ENCODE data around the gene FAM210A. TPM values are rescaled to one million over a fixed set of nuclear protein-coding genes. Genes with fewer than 3 reads are reported as not detected.
"Not testable (repeated sequence)": the region's sequence is repeated elsewhere in the genome, so short reads cannot be mapped to it uniquely, and the experiment has no call there.

Gene FAM210A
- total RNA-seq, 1 donor, result 20.7 TPM

- no peak for DNase-seq (ENCODE audit: low read depth)
These were observed 37.9 kb downstream of the FAM210A start for GRCh38 chr18:13688191-13689136.

GRCh38 chr18:13684546-13684945 is 41.8 kb downstream of the FAM210A start:
- no peak for DNase-seq (ENCODE audit: low read depth)
- no peak for TF ChIP-seq CTCF (IDR thresholded peaks at IDR 0.05; ENCODE audit: insufficient read depth, low read depth, low read length)
- H3K4me3 ChIP-seq (ENCODE audit: low read depth, low read length), result no peak overlapping the region

More at GRCh38 chr18:13688191-13689136, 37.9 kb downstream of the FAM210A start:
- TF ChIP-seq CTCF (IDR thresholded peaks at IDR 0.05; ENCODE audit: insufficient read depth, low read depth, low read length), result no peak
- no peak overlapping the region for H3K4me3 ChIP-seq (ENCODE audit: low read depth, low read length)

- H3K4me3 ChIP-seq (ENCODE audit: low read depth, low read length), result no peak overlapping the region
- DNase-seq (ENCODE audit: low read depth), result no peak
- TF ChIP-seq CTCF (IDR thresholded peaks at IDR 0.05; ENCODE audit: insufficient read depth, low read depth, low read length), result no peak
These were observed 44.7 kb downstream of the FAM210A start for GRCh38 chr18:13681701-13682100.

- peak; percentile 53 for TF ChIP-seq CTCF (IDR thresholded peaks at IDR 0.05; ENCODE audit: insufficient read depth, low read depth, low read length)
- H3K4me3 ChIP-seq (ENCODE audit: low read depth, low read length), result no peak overlapping the region
- peak; percentile 18 for DNase-seq (ENCODE audit: low read depth)
These were observed 45.7 kb downstream of the FAM210A start for GRCh38 chr18:13680612-13681011.

- not testable (repeated sequence) for DNase-seq (ENCODE audit: low read depth); H3K4me3 ChIP-seq (ENCODE audit: low read depth, low read length)
These were observed 49.0 kb downstream of the FAM210A start for GRCh38 chr18:13677350-13677749.

- no peak for TF ChIP-seq CTCF (IDR thresholded peaks at IDR 0.05; ENCODE audit: insufficient read depth, low read depth, low read length)
- no peak for DNase-seq (ENCODE audit: low read depth)
- no peak overlapping the region for H3K4me3 ChIP-seq (ENCODE audit: low read depth, low read length)
These were observed 49.9 kb downstream of the FAM210A start for GRCh38 chr18:13676471-13676870.

GRCh38 chr18:13672657-13673056 is 53.7 kb downstream of the FAM210A start:
- TF ChIP-seq CTCF (IDR thresholded peaks at IDR 0.05; ENCODE audit: insufficient read depth, low read depth, low read length), result no peak
- DNase-seq (ENCODE audit: low read depth), result no peak
- no peak overlapping the region for H3K4me3 ChIP-seq (ENCODE audit: low read depth, low read length)

Data from fibroblast of villous mesenchyme (primary cell).